Kidney epithelial cell (primary cell): Measurements from ENCODE around the gene GAS7. TPM values are rescaled to one million over a fixed set of nuclear protein-coding genes. Genes with fewer than 3 reads are reported as not detected.

ENCODE experiments used
- DNase-seq: peaks from one replicate; pipeline ENCODE4 v3.0.0-alpha.2; 2010; ENCODE audit warnings: low read depth
- H3K27me3 ChIP-seq: 2 replicates; pipeline ENCODE4 v1.6.0; 2011; ENCODE audit warnings: low read length; ENCODE audit not compliant: control insufficient read depth, insufficient read depth
- H3K36me3 ChIP-seq: 2 replicates; pipeline ENCODE4 v1.5.1; 2011; ENCODE audit warnings: low read length; ENCODE audit not compliant: control insufficient read depth, insufficient read depth
- H3K4me3 ChIP-seq: 2 replicates; pipeline ENCODE4 v1.5.1; 2011; ENCODE audit warnings: low read depth, mild to moderate bottlenecking, control low read depth, low read length
- CTCF ChIP-seq: IDR thresholded peaks from 2 replicates; pipeline ENCODE4 v1.5.1; 2011; ENCODE audit warnings: mild to moderate bottlenecking, moderate library complexity, low read length, control low read depth, inconsistent platforms; ENCODE audit not compliant: insufficient read depth, poor library complexity, severe bottlenecking
- total RNA-seq: library from RNA; depleted of rRNA; stranded (reverse); fragments of >200 nt; gene quantifications from 2 replicates; pipeline ENCODE4 v1.2.3, GENCODE V29; 2015

GAS7 gene
- total RNA-seq, 1 donor from 2014 or later, result 3.6 TPM

GRCh38 chr17:9994761-9995160, 203.6 kb downstream of the GAS7 start:
- Histone ChIP-seq H3K27me3 (no peaks in the 10 kb centered on the region), H3K4me3 (no peak overlapping the region), H3K36me3 (no peaks in the 10 kb centered on the region)
- TF ChIP-seq CTCF, result no peak
- DNase-seq, result no peak

- no peaks in the 10 kb centered on the region for H3K27me3 ChIP-seq
- no peak for DNase-seq
- TF ChIP-seq CTCF, result no peak
- H3K4me3 ChIP-seq, result no peak overlapping the region
- no peaks in the 10 kb centered on the region for H3K36me3 ChIP-seq
These were observed 206.6 kb downstream of the GAS7 start for GRCh38 chr17:9991796-9992195.

- Histone ChIP-seq H3K36me3 (no peaks in the 10 kb centered on the region), H3K27me3 (no peaks in the 10 kb centered on the region), H3K4me3 (no peak overlapping the region)
- DNase-seq, result no peak
- TF ChIP-seq CTCF, result no peak
These were observed 207.1 kb downstream of the GAS7 start for GRCh38 chr17:9991351-9991750.

GRCh38 chr17:9987779-9988585, 210.4 kb downstream of the GAS7 start:
- no peaks in the 10 kb centered on the region for H3K27me3 ChIP-seq
- no peak overlapping the region for H3K4me3 ChIP-seq
- no peaks in the 10 kb centered on the region for H3K36me3 ChIP-seq
- TF ChIP-seq CTCF, result peak; percentile 85
- DNase-seq, result no peak

GRCh38 chr17:9986754-9987382, 211.5 kb downstream of the GAS7 start:
- H3K27me3 ChIP-seq, result no peaks in the 10 kb centered on the region

More at GRCh38 chr17:9986754-9987382, 211.5 kb downstream of the GAS7 start:
- H3K4me3 ChIP-seq, result no peak overlapping the region
- DNase-seq, result no peak
- TF ChIP-seq CTCF, result no peak
- H3K36me3 ChIP-seq, result no peaks in the 10 kb centered on the region
